Neural cell (in vitro differentiated cells): ENCODE data around the gene ZNF346.

Experiments
- POLR2AphosphoS5 ChIP-seq: IDR thresholded peaks from 2 replicates; pipeline ENCODE4 v1.6.1; 2012
- TF ChIP-seq, protein P1 (sequence below): fragments of 450-650 bp; IDR thresholded peaks from 2 replicates; pipeline ENCODE4 v1.5.1; 2014; ENCODE audit warnings: antibody characterized with exemption, mild to moderate bottlenecking, moderate library complexity; ENCODE audit not compliant: poor library complexity, severe bottlenecking

DNA sequence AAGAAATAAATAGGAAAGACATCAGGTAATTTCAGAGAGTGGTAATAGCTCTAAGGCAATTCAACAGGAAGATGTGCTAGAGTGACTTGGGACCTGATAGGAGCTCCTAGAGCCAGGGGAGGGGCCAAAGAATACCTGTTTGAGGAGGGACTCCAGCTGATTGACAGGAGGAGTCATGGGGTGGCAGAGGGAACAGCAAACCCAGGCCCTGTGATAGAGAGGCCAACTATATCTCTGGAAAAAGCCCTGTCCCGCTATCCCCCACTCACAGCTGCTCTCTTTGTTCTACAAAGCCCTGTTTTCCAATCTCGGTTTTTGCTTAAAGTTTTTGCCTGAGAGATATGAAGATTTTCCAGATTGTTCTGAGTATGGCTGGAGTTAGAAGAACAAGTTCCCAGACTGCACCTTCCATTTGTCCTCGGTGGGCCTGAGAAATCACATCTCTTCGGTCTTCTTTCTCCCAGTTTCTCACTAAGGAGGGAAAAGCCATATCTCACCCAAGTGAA, 102.0 kb downstream of the ZNF346 start:
- no peak for TF ChIP-seq POLR2AphosphoS5
- TF ChIP-seq, protein P1, sequence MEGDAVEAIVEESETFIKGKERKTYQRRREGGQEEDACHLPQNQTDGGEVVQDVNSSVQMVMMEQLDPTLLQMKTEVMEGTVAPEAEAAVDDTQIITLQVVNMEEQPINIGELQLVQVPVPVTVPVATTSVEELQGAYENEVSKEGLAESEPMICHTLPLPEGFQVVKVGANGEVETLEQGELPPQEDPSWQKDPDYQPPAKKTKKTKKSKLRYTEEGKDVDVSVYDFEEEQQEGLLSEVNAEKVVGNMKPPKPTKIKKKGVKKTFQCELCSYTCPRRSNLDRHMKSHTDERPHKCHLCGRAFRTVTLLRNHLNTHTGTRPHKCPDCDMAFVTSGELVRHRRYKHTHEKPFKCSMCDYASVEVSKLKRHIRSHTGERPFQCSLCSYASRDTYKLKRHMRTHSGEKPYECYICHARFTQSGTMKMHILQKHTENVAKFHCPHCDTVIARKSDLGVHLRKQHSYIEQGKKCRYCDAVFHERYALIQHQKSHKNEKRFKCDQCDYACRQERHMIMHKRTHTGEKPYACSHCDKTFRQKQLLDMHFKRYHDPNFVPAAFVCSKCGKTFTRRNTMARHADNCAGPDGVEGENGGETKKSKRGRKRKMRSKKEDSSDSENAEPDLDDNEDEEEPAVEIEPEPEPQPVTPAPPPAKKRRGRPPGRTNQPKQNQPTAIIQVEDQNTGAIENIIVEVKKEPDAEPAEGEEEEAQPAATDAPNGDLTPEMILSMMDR = no peak
